ENCODE measurements around the gene ATP2A3.

ATP2A3 gene

DNA sequence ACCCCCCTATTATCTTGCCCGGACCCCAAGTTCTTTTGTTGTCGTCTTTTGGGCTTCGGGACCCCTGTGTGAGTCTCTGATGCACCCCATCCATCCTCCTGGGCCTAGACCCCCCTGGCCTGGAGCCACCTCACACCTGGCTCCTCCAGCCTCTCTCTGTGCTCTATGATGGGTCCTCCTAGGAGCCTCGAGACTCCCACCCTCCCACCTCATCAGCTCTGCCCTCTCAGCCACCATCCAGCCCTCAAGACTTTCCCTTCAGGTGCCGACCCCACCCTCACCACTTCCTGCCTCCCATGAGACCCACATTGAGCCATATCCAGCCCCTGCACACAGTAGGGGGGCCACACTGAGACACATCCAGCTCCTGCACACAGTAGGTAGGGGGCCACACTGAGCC, 8.7 kb upstream of the ATP2A3 start:
- no peak overlapping the region for H3K4me3 ChIP-seq (ENCODE audit: low read length)
- TF ChIP-seq, protein P1, sequence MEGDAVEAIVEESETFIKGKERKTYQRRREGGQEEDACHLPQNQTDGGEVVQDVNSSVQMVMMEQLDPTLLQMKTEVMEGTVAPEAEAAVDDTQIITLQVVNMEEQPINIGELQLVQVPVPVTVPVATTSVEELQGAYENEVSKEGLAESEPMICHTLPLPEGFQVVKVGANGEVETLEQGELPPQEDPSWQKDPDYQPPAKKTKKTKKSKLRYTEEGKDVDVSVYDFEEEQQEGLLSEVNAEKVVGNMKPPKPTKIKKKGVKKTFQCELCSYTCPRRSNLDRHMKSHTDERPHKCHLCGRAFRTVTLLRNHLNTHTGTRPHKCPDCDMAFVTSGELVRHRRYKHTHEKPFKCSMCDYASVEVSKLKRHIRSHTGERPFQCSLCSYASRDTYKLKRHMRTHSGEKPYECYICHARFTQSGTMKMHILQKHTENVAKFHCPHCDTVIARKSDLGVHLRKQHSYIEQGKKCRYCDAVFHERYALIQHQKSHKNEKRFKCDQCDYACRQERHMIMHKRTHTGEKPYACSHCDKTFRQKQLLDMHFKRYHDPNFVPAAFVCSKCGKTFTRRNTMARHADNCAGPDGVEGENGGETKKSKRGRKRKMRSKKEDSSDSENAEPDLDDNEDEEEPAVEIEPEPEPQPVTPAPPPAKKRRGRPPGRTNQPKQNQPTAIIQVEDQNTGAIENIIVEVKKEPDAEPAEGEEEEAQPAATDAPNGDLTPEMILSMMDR (IDR thresholded peaks at IDR 0.05; ENCODE audit: insufficient read depth, low read depth, low read length, missing control alignments): no peak
- no peak for DNase-seq (ENCODE audit: low read depth)

DNA sequence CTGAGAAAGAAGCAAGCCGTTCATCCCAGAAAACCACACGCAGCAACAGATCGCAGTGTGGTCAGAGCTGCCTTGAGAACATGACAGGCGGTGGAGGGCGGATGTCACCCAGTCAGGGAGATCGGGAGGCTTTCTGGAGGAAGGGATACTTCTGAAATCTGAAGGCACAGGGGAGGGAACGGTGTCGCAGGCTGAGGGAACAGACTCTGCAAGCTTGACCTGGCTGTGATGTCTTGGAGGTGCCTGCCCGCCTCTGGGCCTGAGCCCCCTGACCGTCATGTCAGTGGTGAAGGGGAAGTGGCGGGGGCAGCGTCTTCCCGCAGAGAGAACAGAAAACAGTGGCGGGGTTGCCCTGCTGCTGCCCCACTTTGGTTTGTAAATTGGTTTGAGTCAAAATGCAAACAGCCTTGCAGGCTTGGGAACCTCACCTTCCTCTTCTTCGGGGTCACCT, 8.1 kb upstream of the ATP2A3 start:
- TF ChIP-seq, protein P1 (IDR thresholded peaks at IDR 0.05; ENCODE audit: insufficient read depth, low read depth, low read length, missing control alignments): no peak
- no peak overlapping the region for H3K4me3 ChIP-seq (ENCODE audit: low read length)
- DNase-seq (ENCODE audit: low read depth): no peak

DNA sequence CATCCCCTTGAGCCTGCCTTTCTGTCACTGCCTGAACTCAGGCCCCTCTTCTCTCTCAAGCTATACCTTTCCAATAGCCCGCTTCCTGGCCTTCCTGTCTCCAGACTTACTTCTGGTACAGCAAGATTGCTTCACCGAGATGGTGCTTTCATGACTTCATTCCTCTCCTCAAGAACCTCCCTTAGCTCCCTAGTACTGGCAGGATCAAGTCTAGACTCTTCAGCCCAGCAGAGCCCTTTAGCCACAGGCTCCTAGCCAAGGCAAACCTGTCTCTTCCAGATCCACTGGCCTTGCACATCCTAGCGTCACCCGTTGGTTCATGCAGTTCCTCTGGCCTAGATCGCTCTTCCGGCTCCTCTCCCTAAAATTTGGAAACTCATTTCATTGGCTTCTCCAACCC, 6.4 kb upstream of the ATP2A3 start:
- DNase-seq (ENCODE audit: low read depth): no peak
- TF ChIP-seq, protein P1 (IDR thresholded peaks at IDR 0.05; ENCODE audit: insufficient read depth, low read depth, low read length, missing control alignments): no peak
- H3K4me3 ChIP-seq (ENCODE audit: low read length): no peak overlapping the region

GRCh38 chr17:3969963-3970362, 5.7 kb upstream of the ATP2A3 start:
- TF ChIP-seq, protein P1 (IDR thresholded peaks at IDR 0.05; ENCODE audit: insufficient read depth, low read depth, low read length, missing control alignments): no peak
- DNase-seq (ENCODE audit: low read depth): no peak

DNA sequence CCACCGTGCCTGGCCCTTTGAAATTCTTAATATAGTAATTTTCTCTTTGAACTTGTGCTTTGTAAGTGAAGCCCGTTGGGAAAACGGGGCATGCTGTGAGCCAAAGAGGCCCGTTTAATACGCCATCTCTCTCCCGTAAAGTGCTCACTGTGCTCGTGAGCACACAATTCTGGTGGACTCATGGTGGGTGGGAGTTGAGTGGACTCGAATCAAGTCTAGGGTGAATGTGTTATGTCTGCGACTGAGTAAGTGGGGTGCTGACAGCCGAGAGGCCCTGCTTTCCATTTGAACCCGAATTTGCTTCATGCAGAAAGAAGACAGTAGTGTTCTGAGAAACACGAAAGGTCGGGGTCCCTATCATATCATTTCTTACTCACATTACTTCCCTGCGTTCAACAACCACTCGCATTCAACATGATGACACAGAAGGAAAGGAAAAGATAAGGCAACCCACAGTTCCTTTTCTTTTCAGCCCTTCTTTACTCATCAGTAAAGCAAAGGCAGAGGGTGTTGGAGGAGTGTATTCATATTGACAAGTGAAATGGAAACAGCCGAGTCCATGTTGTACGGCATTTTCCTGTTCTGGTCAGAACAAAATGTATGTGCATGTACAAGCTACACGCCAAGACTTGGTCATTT, 4.8 kb upstream of the ATP2A3 start:
- H3K4me3 ChIP-seq (ENCODE audit: low read length): no peak overlapping the region
- TF ChIP-seq, protein P1 (IDR thresholded peaks at IDR 0.05; ENCODE audit: insufficient read depth, low read depth, low read length, missing control alignments): no peak
- DNase-seq (ENCODE audit: low read depth): no peak

More at GRCh38 chr17:3969963-3970362, 5.7 kb upstream of the ATP2A3 start:
- H3K4me3 ChIP-seq (ENCODE audit: low read length): no peak overlapping the region

GRCh38 chr17:3968015-3968414, 3.8 kb upstream of the ATP2A3 start:
- TF ChIP-seq, protein P1 (IDR thresholded peaks at IDR 0.05; ENCODE audit: insufficient read depth, low read depth, low read length, missing control alignments): no peak
- DNase-seq (ENCODE audit: low read depth): no peak
- H3K4me3 ChIP-seq (ENCODE audit: low read length): no peak overlapping the region
